K562 (cell line): ENCODE data around the gene CARMIL1. TPM values are rescaled to one million over a fixed set of nuclear protein-coding genes. Genes with fewer than 3 reads are reported as not detected.

Source experiments
- ATAC-seq: fragments of 200-7000 bp; cut with Tn5 transposase; 3 replicates; pipeline ENCODE4 v1.9.1; 2020; ENCODE audit warnings: moderate library complexity
- BruUV-seq: library from RNA; stranded (reverse); fragments of 400-500 nt; replicated peaks from 2 replicates; lab custom pipeline; 2021; lab: Mats Ljungman, UMichigan
- CTCF ChIA-PET: fragments of 300-600 bp; formaldehyde crosslinking; extraction: SDS; loops from one replicate; lab custom pipeline; 2021; ENCODE audit warnings: low intra/inter-chr PET ratio; lab: Yijun Ruan, JAX
- POLR2A ChIA-PET: fragments of 300-600, 350-650 bp; sonication (Branson Sonifier 250); formaldehyde crosslinking; extraction: SDS; loops from one replicate; lab custom pipeline; 2021; ENCODE audit warnings: antibody characterized with exemption, inconsistent platforms; lab: Yijun Ruan, JAX
- DNase-seq, 4 experiments: peaks; one replicate each; pipeline versions ENCODE4 v3.0.0 to v3.0.0-alpha.2; 2011 to 2018; ENCODE audit warnings: low spot score in 3 of 4, mixed read lengths in 3 of 4; ENCODE audit errors: extremely low read depth in 1 of 4
- FAIRE-seq: peaks from 2 replicates; lab custom pipeline; 2011; peaks lifted over from hg19 to GRCh38; lab: Jason Lieb, UNC
- H2AFZ ChIP-seq: 2 replicates; pipeline ENCODE4 v1.6.0; 2011; ENCODE audit warnings: low read depth, low read length, control low read depth, inconsistent platforms
- H3K27ac ChIP-seq: fragments of 200-600 bp; 3 replicates; pipeline ENCODE4 v1.8.0; 2011; ENCODE audit warnings: low read depth, mild to moderate bottlenecking, control low read depth, inconsistent platforms, low read length, moderate library complexity, mixed read lengths; ENCODE audit errors: extremely low read depth
- H3K27me3 ChIP-seq, 2 experiments: fragments of 300-600 bp in 1 of 2; 2 replicates in 1 of 2; 3 replicates in 1 of 2; pipeline versions ENCODE4 v1.6.0 to v1.8.0; 2011; ENCODE audit warnings: inconsistent platforms in 2 of 2, low read length in 2 of 2, mild to moderate bottlenecking in 1 of 2, mixed read lengths in 1 of 2, moderate library complexity in 1 of 2; ENCODE audit not compliant: control insufficient read depth in 2 of 2, insufficient read depth in 2 of 2
- H3K36me3 ChIP-seq: fragments of 300-600 bp; 3 replicates; pipeline ENCODE4 v1.8.0; 2011; ENCODE audit warnings: mild to moderate bottlenecking, low read length, inconsistent platforms; ENCODE audit not compliant: control insufficient read depth, insufficient read depth
- H3K4me1 ChIP-seq, 2 experiments: fragments of 200-600 bp in 1 of 2; replicated peaks in 1 of 2; 2 replicates in 1 of 2; 3 replicates in 1 of 2; pipeline versions ENCODE4 v1.5.1 to v1.8.0; 2011; ENCODE audit warnings: inconsistent platforms in 2 of 2, low read length in 2 of 2, mild to moderate bottlenecking in 1 of 2, mixed read lengths in 1 of 2, moderate library complexity in 1 of 2; ENCODE audit not compliant: control insufficient read depth in 2 of 2, insufficient read depth in 2 of 2
- H3K4me2 ChIP-seq: 2 replicates; pipeline ENCODE4 v1.6.1; 2011; ENCODE audit warnings: low read length, control low read depth, inconsistent platforms, mixed read lengths; ENCODE audit not compliant: insufficient read depth
- H3K4me3 ChIP-seq: fragments of 200-600 bp; sonication (generic), shearing (Covaris generic); 2 replicates; pipeline ENCODE4 v1.5.1; 2016; ENCODE audit warnings: control low read depth, inconsistent platforms
- H3K79me2 ChIP-seq: fragments of 200-600 bp; 3 replicates; pipeline ENCODE4 v1.8.0; 2011; ENCODE audit warnings: low read length, inconsistent platforms; ENCODE audit not compliant: control insufficient read depth, insufficient read depth
- H3K9ac ChIP-seq, 2 experiments: 2 replicates each; pipeline versions ENCODE4 v1.6.0 to v1.6.1; 2011; ENCODE audit warnings: low read depth in 2 of 2, low read length in 2 of 2, control low read depth in 1 of 2, inconsistent platforms in 1 of 2, mild to moderate bottlenecking in 1 of 2, mixed read lengths in 1 of 2; ENCODE audit not compliant: insufficient read depth in 1 of 2
- H3K9me1 ChIP-seq: one replicate; pipeline ENCODE4 v1.6.0; 2011; ENCODE audit warnings: inconsistent platforms, mild to moderate bottlenecking, low read length, moderate library complexity; ENCODE audit not compliant: control insufficient read depth, insufficient read depth
- H3K9me3 ChIP-seq: replicated peaks from 2 replicates; pipeline ENCODE4 v1.5.1; 2011; ENCODE audit warnings: low read depth, low read length, inconsistent platforms; ENCODE audit not compliant: control insufficient read depth, insufficient read depth
- H4K20me1 ChIP-seq: replicated peaks from 2 replicates; pipeline ENCODE4 v1.6.1; 2011; ENCODE audit warnings: low read length, inconsistent platforms, mixed read lengths; ENCODE audit not compliant: control insufficient read depth, insufficient read depth
- BDP1 ChIP-seq: IDR thresholded peaks from 3 replicates; pipeline ENCODE4 v1.6.1; 2011; ENCODE audit not compliant: insufficient read length, insufficient read depth
- CEBPB ChIP-seq: fragments of 450-650 bp; IDR thresholded peaks from 2 replicates; pipeline ENCODE4 v1.6.1; 2016; ENCODE audit warnings: missing genetic modification characterization, missing compliant biosample characterization
- CHD1 ChIP-seq: fragments of 200-600 bp; sonication (generic); IDR thresholded peaks from one replicate; pipeline ENCODE4 v1.6.1; 2012; ENCODE audit warnings: mild to moderate bottlenecking, moderate library complexity, low read length, inconsistent platforms
- CREBBP ChIP-seq: IDR thresholded peaks from one replicate; pipeline ENCODE4 v1.6.1; 2012; ENCODE audit warnings: low read depth, mild to moderate bottlenecking, control low read depth, inconsistent platforms, low read length
- E2F5 ChIP-seq: sonication (generic); formaldehyde crosslinking; IDR thresholded peaks from 2 replicates; pipeline ENCODE4 v1.8.0; 2022; ENCODE audit warnings: mild to moderate bottlenecking, missing genetic modification reagents
- EGR1 ChIP-seq: fragments of 450-650 bp; conservative IDR thresholded peaks from 2 replicates; pipeline ENCODE4 v1.6.1; 2017; ENCODE audit warnings: mild to moderate bottlenecking
- ETV1 ChIP-seq: fragments of 450-650 bp; conservative IDR thresholded peaks from 2 replicates; pipeline ENCODE4 v1.6.1; 2016; ENCODE audit warnings: missing genetic modification characterization, control low read depth, low read depth, missing compliant biosample characterization
- HDGF ChIP-seq: fragments of 450-650 bp; IDR thresholded peaks from 2 replicates; pipeline ENCODE4 v1.6.1; 2016
- HIVEP1 ChIP-seq: fragments of 250-450 bp; sonication (Bioruptor Pico); IDR thresholded peaks from 2 replicates; pipeline ENCODE4 v1.4.0; 2020; ENCODE audit warnings: mild to moderate bottlenecking
- MCM5 ChIP-seq: fragments of 450-650 bp; IDR thresholded peaks from 2 replicates; pipeline ENCODE4 v1.6.1; 2016; ENCODE audit warnings: low read depth
- MTA1 ChIP-seq: fragments of 450-650 bp; IDR thresholded peaks from 2 replicates; pipeline ENCODE4 v1.6.1; 2017; ENCODE audit warnings: borderline replicate concordance
- RHOXF2B ChIP-seq: fragments of 250-450 bp; sonication (Bioruptor Pico); conservative IDR thresholded peaks from 2 replicates; pipeline ENCODE4 v1.5.1; 2021
- SNRNP70 ChIP-seq: fragments of 200-400 bp; formaldehyde crosslinking; optimal IDR thresholded peaks from 2 replicates; pipeline ENCODE3; 2017; ENCODE audit warnings: low read depth, low read length
- SRSF9 ChIP-seq: fragments of 200-400 bp; formaldehyde crosslinking; IDR thresholded peaks from 2 replicates; pipeline ENCODE4 v1.6.1; 2017; ENCODE audit warnings: low read depth, low read length, borderline replicate concordance
- TCF7L2 ChIP-seq: fragments of 150-350 bp; IDR thresholded peaks from 2 replicates; pipeline ENCODE4 v1.6.1; 2016; ENCODE audit warnings: low read depth, mild to moderate bottlenecking, low read length, moderate library complexity
- ZBTB1 ChIP-seq: sonication (generic); formaldehyde crosslinking; IDR thresholded peaks from 2 replicates; pipeline ENCODE4 v1.8.1; 2023; ENCODE audit warnings: missing genetic modification reagents, low read depth, mild to moderate bottlenecking, borderline replicate concordance
- ZBTB43 ChIP-seq: sonication (generic); formaldehyde crosslinking; IDR thresholded peaks from 2 replicates; pipeline ENCODE4 v1.8.0; 2023; ENCODE audit warnings: mild to moderate bottlenecking, missing genetic modification reagents
- ZNF583 ChIP-seq: fragments of 250-450 bp; sonication (Bioruptor Pico); IDR thresholded peaks from 2 replicates; pipeline ENCODE4 v1.4.0; 2020
- ZNF668 ChIP-seq: fragments of 250-450 bp; sonication (Bioruptor Pico); IDR thresholded peaks from 2 replicates; pipeline ENCODE4 v1.8.0; 2022; ENCODE audit warnings: mild to moderate bottlenecking, inconsistent platforms
- WGBS: fragments of 100-300 bp; shearing (Covaris generic); methylation state at CpG from one replicate; pipeline ENCODE4 v1.1.6; 2016; ENCODE audit warnings: low coverage, mixed read lengths; ENCODE audit not compliant: insufficient coverage; ENCODE audit errors: missing lambda C conversion rate; 5-methylcytosine and 5-hydroxymethylcytosine counted together
- in situ Hi-C: fragments of 300-500 bp; cut with MboI; formaldehyde crosslinking; loops from 4 replicates; pipeline ENCODE4 v1.15.0; 2018; ENCODE audit warnings: inconsistent platforms, mixed read lengths
- intact Hi-C: fragments of 100-400 bp; cut with micrococcal nuclease; formaldehyde crosslinking; loops from 2 replicates; pipeline ENCODE4 v1.14.2; 2022
- polyA plus RNA-seq, 8 experiments: library from polyadenylated mRNA; depleted of rRNA in 4 of 8; stranded (reverse) in 5 of 8; unstranded in 3 of 8; fragments of >200 nt; fragmentation: Nextera tagmentation in 2 of 8; fragmentation: Illumina TruSeq in 1 of 8; extraction: Ambion mirVana in 2 of 8; extraction: Trizol in 1 of 8; gene quantifications; 2 replicates each; pipeline versions ENCODE4 v1.2.1 to v1.2.3, GENCODE V29; 2011 to 2014; ENCODE audit warnings: inconsistent platforms in 1 of 8, missing spikeins in 1 of 8
- total RNA-seq, 7 experiments: library from RNA; depleted of rRNA in 6 of 7; stranded (reverse); fragments of >200 nt in 6 of 7; fragmentation: Illumina TruSeq in 2 of 7; extraction: Trizol in 2 of 7; gene quantifications; 2 replicates each; pipeline versions ENCODE4 v1.2.1 to v1.2.3, GENCODE V29; 2011 to 2021; ENCODE audit warnings: low replicate concordance in 1 of 7
- TF ChIP-seq, protein P1 (sequence below): fragments of 450-650 bp; formaldehyde crosslinking; IDR thresholded peaks from 2 replicates; pipeline ENCODE4 v1.4.0; 2020; ENCODE audit warnings: mild to moderate bottlenecking, moderate library complexity

The CARMIL1 gene
- total and polyA plus RNA-seq, 9 of the 15 experiments (the other 6 are each of a cell fraction or from before 2014, with no cell fraction given): 0.04 to 0.32 (median 0.10) TPM; not detected in 1

GRCh38 chr6:25649611-25650010 is 370.4 kb downstream of the CARMIL1 start:
- no peak overlapping the region for H2AFZ ChIP-seq
- in situ Hi-C loops: no loop called here
- no peak for FAIRE-seq
- H3K27me3 ChIP-seq: no peaks in the 10 kb centered on the region; a peak in 1 of 5 replicates
- ChIA-PET CTCF (no interaction called here), POLR2A (no interaction called here)
- DNase-seq: no peak
- H3K4me3 ChIP-seq: no peak overlapping the region
- H3K9me3 ChIP-seq: no peaks in the 10 kb centered on the region
- intact Hi-C loops: no loop called here
- H4K20me1 ChIP-seq: no peaks in the 10 kb centered on the region
- BruUV-seq: no TSS peak
- no peak for ATAC-seq
- no peaks in the 10 kb centered on the region for H3K79me2 ChIP-seq
- no peak overlapping the region for H3K9ac ChIP-seq
- no peak overlapping the region for H3K4me2 ChIP-seq
- H3K4me1 ChIP-seq: peaks cover 0 to 5% of the 10 kb centered on the region in 2 experiments; a peak in 2 of 5 replicates
- 0% methylated on average over 1 of the region's 1 CpG for WGBS
- H3K36me3 ChIP-seq: no peaks in the 10 kb centered on the region
- TF ChIP-seq CREBBP: no peak
- TF ChIP-seq CEBPB: no peak
- TF ChIP-seq ZNF668 (CRISPR knock-in tag): no peak
- TF ChIP-seq SNRNP70: no peak
- no peak for TF ChIP-seq ZBTB1 (CRISPR knock-in tag)
- TF ChIP-seq MTA1: no peak
- TF ChIP-seq HIVEP1 (CRISPR knock-in tag): no peak
- no peak for TF ChIP-seq TCF7L2
- TF ChIP-seq BDP1: no peak
- TF ChIP-seq EGR1: no peak
- TF ChIP-seq ZNF583 (CRISPR knock-in tag): no peak
- no peak for TF ChIP-seq CHD1
- no peak for TF ChIP-seq ETV1 (tag)
- TF ChIP-seq, protein P1, sequence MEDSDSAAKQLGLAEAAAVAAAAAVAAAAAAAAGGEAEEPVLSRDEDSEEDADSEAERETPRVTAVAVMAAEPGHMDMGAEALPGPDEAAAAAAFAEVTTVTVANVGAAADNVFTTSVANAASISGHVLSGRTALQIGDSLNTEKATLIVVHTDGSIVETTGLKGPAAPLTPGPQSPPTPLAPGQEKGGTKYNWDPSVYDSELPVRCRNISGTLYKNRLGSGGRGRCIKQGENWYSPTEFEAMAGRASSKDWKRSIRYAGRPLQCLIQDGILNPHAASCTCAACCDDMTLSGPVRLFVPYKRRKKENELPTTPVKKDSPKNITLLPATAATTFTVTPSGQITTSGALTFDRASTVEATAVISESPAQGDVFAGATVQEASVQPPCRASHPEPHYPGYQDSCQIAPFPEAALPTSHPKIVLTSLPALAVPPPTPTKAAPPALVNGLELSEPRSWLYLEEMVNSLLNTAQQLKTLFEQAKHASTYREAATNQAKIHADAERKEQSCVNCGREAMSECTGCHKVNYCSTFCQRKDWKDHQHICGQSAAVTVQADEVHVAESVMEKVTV (CRISPR knock-in tag): no peak
- TF ChIP-seq ZBTB43 (CRISPR knock-in tag): no peak
- TF ChIP-seq SRSF9: no peak
- TF ChIP-seq MCM5: no peak
- no peak for TF ChIP-seq E2F5 (CRISPR knock-in tag)
- no peak for TF ChIP-seq RHOXF2B
- no peak for TF ChIP-seq HDGF
- no peak overlapping the region for H3K27ac ChIP-seq
- no peaks in the 10 kb centered on the region for H3K9me1 ChIP-seq
